ENCODE data around the gene CEP128. TPM values are rescaled to one million over a fixed set of nuclear protein-coding genes. Genes with fewer than 3 reads are reported as not detected.

Gene CEP128
- total RNA-seq, 4 donors from 2014 or later, result 7.4 to 30.4 (median 11.7) TPM

DNA sequence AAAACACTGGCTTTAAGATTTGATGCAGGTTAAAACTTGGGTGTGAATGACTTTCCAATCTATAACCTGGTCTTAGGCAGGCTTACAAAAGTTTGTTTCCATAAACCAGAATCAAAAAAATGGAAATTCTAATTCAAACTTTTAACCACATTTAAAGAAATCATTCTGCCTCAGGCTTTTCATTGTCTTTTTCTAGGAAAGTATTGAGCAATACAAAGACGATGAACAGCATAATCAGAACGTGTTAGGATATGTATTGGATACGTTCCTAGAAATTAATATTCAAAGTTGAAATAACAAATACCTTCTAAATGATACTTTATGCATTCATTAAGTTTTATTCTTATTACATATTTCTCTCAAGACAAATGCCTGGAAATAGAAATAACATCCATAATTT is 172.9 kb downstream of the CEP128 start:
- 33% methylated on average over 3 of the region's 3 CpGs for WGBS
- TF ChIP-seq EP300 (IDR thresholded peaks at IDR 0.05), result no peak
- no peak for TF ChIP-seq POLR2A (IDR thresholded peaks at IDR 0.05)
- no peak for TF ChIP-seq CTCF (IDR thresholded peaks at IDR 0.05)
- no peak for TF ChIP-seq POLR2AphosphoS5 (IDR thresholded peaks at IDR 0.05)
- Histone ChIP-seq H3K4me3 (no peak overlapping the region), H3K27ac (no peak overlapping the region), H3K9me3 (no peaks in the 10 kb centered on the region), H3K27me3 (no peaks in the 10 kb centered on the region), H3K4me1 (peaks cover 6% of the 10 kb centered on the region), H3K36me3 (no peaks in the 10 kb centered on the region)
- no peak for DNase-seq (ENCODE audit: low spot score in 2 of 2)

DNA sequence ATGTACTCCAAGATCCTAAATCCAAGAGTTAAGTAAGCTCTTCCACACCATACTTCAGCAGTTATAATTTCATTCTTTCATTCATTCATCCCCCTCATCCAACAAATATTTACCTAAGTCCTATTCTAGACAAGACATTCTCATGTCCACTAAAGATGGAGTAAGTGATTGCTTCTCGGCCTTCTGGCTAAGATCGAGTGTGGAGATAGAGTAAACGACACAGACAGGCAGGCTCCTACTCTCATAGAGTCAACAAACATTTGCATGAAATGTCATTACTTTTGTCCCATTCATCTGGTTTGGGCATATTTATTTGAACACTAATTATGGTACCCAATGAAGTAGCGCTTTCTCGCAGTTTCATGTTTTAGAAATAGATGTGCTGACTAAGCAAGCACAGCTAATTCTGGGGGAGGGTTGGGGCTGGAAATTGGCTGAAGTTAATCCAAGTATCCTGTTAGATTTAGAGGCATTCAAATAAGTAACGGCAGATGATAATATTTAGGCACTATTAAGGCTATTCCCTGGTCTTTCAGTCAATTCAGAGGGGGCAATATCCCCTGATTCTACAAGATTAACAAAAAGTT is 176.5 kb downstream of the CEP128 start:
- peaks cover 6% of the 10 kb centered on the region for H3K4me1 ChIP-seq

GRCh38 chr14:80764496-80764895 is 177.0 kb downstream of the CEP128 start:
- peaks cover 6% of the 10 kb centered on the region for H3K4me1 ChIP-seq
- H3K4me3 ChIP-seq, result no peak overlapping the region
- WGBS, result 100% methylated on average over 1 of the region's 1 CpG
- H3K27me3 ChIP-seq, result no peaks in the 10 kb centered on the region
- no peak overlapping the region for H3K27ac ChIP-seq
- peaks cover 3% of the 10 kb centered on the region for H3K36me3 ChIP-seq
- no peak for DNase-seq (ENCODE audit: low spot score in 2 of 2)
- TF ChIP-seq POLR2AphosphoS5 (IDR thresholded peaks at IDR 0.05), result no peak
- no peak for TF ChIP-seq EP300 (IDR thresholded peaks at IDR 0.05)
- TF ChIP-seq POLR2A (IDR thresholded peaks at IDR 0.05), result no peak
- no peak for TF ChIP-seq CTCF (IDR thresholded peaks at IDR 0.05)
- H3K9me3 ChIP-seq, result no peaks in the 10 kb centered on the region

More for the DNA sequence above, 176.5 kb downstream of the CEP128 start:
- no peak overlapping the region for H3K4me3 ChIP-seq
- WGBS, result 94% methylated on average over 6 of the region's 6 CpGs
- no peaks in the 10 kb centered on the region for H3K9me3 ChIP-seq
- H3K27me3 ChIP-seq, result no peaks in the 10 kb centered on the region
- peaks cover 3% of the 10 kb centered on the region for H3K36me3 ChIP-seq
- no peak overlapping the region for H3K27ac ChIP-seq
- TF ChIP-seq POLR2AphosphoS5 (IDR thresholded peaks at IDR 0.05) (no peak), CTCF (IDR thresholded peaks at IDR 0.05) (no peak), POLR2A (IDR thresholded peaks at IDR 0.05) (no peak), EP300 (IDR thresholded peaks at IDR 0.05) (no peak)
- DNase-seq (ENCODE audit: low spot score in 2 of 2), result no peak

DNA sequence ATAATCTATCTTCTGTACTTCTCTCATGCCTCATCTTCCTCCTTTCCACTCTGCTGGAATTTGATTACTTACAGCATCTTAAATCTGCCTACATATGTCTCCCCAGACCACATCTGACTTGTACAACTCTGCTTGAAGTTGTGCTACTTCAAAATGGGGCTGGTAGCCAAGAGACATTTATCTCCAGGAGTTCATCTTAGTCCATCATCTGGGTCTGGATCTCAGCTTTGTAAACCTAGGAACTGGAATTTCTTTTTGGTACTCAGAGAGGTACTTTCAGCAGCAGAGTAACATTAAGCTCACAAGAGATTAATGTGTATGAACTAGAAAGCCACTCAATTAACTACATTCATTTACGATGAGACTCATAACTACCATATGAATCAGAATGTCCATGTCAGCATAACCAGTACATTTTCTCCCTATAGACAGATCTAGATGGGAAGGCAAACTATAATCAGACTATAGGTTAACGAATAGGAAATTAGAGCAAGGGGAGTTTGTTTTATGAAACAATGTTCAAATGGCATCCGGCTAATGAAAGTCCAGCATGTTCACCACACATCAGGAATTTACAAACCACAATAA is 178.8 kb downstream of the CEP128 start:
- no peaks in the 10 kb centered on the region for H3K4me1 ChIP-seq
- 82% methylated on average over 3 of the region's 3 CpGs for WGBS
- no peak for DNase-seq (ENCODE audit: low spot score in 2 of 2)
- no peak overlapping the region for H3K4me3 ChIP-seq
- no peaks in the 10 kb centered on the region for H3K9me3 ChIP-seq
- H3K36me3 ChIP-seq, result peaks cover 3% of the 10 kb centered on the region
- H3K27me3 ChIP-seq, result no peaks in the 10 kb centered on the region
- H3K27ac ChIP-seq, result no peak overlapping the region
- TF ChIP-seq CTCF (IDR thresholded peaks at IDR 0.05) (no peak), POLR2A (IDR thresholded peaks at IDR 0.05) (no peak), POLR2AphosphoS5 (IDR thresholded peaks at IDR 0.05) (no peak), EP300 (IDR thresholded peaks at IDR 0.05) (no peak)

GRCh38 chr14:80754696-80755095 is 186.8 kb downstream of the CEP128 start:
- WGBS, result 78% methylated on average over 7 of the region's 7 CpGs
- Histone ChIP-seq H3K4me1 (no peaks in the 10 kb centered on the region), H3K27ac (no peak overlapping the region), H3K9me3 (no peaks in the 10 kb centered on the region), H3K4me3 (no peak overlapping the region), H3K36me3 (no peaks in the 10 kb centered on the region), H3K27me3 (no peaks in the 10 kb centered on the region)
- no peak for DNase-seq (ENCODE audit: low spot score in 2 of 2)
- TF ChIP-seq EP300 (IDR thresholded peaks at IDR 0.05), result no peak
- TF ChIP-seq POLR2A (IDR thresholded peaks at IDR 0.05), result no peak
- no peak for TF ChIP-seq POLR2AphosphoS5 (IDR thresholded peaks at IDR 0.05)
- no peak for TF ChIP-seq CTCF (IDR thresholded peaks at IDR 0.05)

Measured in suprapubic skin (tissue), 4 donors.